ENCODE data around the gene STX18. TPM values are rescaled to one million over a fixed set of nuclear protein-coding genes. Genes with fewer than 3 reads are reported as not detected.

The STX18 gene
- total RNA-seq, 1 donor from 2014 or later = 24.0 TPM

- H3K4me3 Mint-ChIP-seq (ENCODE audit: unreplicated experiment) = no peak overlapping the region
- no peak overlapping the region for H3K27ac Mint-ChIP-seq (ENCODE audit: unreplicated experiment)
- H3K36me3 Mint-ChIP-seq (ENCODE audit: low read depth, unreplicated experiment) = no peaks in the 10 kb centered on the region
- no peak for DNase-seq (ENCODE audit: low spot score)
- no peaks in the 10 kb centered on the region for H3K9me3 Mint-ChIP-seq (ENCODE audit: unreplicated experiment)
- H3K4me1 Mint-ChIP-seq (ENCODE audit: unreplicated experiment) = peaks cover 3% of the 10 kb centered on the region
- H3K27me3 Mint-ChIP-seq (ENCODE audit: unreplicated experiment) = no peaks in the 10 kb centered on the region
- TF ChIP-seq, protein P1, sequence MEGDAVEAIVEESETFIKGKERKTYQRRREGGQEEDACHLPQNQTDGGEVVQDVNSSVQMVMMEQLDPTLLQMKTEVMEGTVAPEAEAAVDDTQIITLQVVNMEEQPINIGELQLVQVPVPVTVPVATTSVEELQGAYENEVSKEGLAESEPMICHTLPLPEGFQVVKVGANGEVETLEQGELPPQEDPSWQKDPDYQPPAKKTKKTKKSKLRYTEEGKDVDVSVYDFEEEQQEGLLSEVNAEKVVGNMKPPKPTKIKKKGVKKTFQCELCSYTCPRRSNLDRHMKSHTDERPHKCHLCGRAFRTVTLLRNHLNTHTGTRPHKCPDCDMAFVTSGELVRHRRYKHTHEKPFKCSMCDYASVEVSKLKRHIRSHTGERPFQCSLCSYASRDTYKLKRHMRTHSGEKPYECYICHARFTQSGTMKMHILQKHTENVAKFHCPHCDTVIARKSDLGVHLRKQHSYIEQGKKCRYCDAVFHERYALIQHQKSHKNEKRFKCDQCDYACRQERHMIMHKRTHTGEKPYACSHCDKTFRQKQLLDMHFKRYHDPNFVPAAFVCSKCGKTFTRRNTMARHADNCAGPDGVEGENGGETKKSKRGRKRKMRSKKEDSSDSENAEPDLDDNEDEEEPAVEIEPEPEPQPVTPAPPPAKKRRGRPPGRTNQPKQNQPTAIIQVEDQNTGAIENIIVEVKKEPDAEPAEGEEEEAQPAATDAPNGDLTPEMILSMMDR (IDR thresholded peaks at IDR 0.05; ENCODE audit: unreplicated experiment) = no peak
These were observed 41.8 kb upstream of the STX18 start for GRCh38 chr4:4583606-4584005.

DNA sequence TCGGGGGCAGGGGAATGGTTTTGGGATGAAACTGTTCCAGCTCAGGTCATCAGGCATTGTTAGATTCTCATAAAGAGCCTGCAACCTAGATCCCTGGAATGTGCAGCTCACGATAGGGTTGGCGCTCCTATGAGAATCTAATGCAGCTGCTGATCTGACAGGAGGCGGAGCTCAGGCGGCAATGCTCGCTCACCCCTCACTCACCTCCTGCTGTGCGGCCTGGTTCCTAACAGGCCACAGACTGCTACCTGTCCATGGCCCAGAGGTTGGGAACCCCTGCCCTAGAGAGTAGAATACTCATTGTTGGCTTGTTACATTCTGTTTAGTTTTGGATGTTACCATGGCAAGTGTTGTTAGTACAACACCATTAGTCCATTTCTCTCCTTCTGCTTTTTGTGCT is 40.8 kb upstream of the STX18 start:
- Mint-ChIP-seq H3K9me3 (ENCODE audit: unreplicated experiment) (no peaks in the 10 kb centered on the region), H3K27ac (ENCODE audit: unreplicated experiment) (no peak overlapping the region), H3K4me1 (ENCODE audit: unreplicated experiment) (peaks cover 3% of the 10 kb centered on the region), H3K36me3 (ENCODE audit: low read depth, unreplicated experiment) (no peaks in the 10 kb centered on the region), H3K27me3 (ENCODE audit: unreplicated experiment) (no peaks in the 10 kb centered on the region), H3K4me3 (ENCODE audit: unreplicated experiment) (no peak overlapping the region)
- no peak for DNase-seq (ENCODE audit: low spot score)
- TF ChIP-seq, protein P1 (IDR thresholded peaks at IDR 0.05; ENCODE audit: unreplicated experiment) = no peak

DNA sequence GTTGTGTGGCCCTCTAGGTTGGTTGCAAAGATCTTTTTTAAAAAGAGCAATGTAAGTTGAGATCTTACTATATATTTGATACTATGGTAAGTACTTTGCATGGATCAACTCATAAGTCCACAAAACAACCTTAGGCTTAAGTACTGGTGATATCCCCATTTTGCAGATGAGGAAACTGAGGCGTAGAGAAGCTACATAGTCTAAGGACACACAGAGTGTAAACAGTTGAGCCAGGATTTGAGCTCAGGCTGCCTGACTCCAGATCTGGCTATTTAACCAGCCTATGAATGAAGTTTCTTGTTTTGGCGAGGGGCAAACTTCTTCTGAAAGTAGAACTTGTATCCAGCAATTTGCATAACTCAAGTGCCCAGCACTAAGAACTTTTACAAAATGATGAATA is 38.6 kb upstream of the STX18 start:
- Mint-ChIP-seq H3K27me3 (ENCODE audit: unreplicated experiment) (peaks cover 4% of the 10 kb centered on the region), H3K27ac (ENCODE audit: unreplicated experiment) (no peak overlapping the region), H3K4me1 (ENCODE audit: unreplicated experiment) (peaks cover 3% of the 10 kb centered on the region), H3K36me3 (ENCODE audit: low read depth, unreplicated experiment) (peaks cover 4% of the 10 kb centered on the region), H3K4me3 (ENCODE audit: unreplicated experiment) (no peak overlapping the region), H3K9me3 (ENCODE audit: unreplicated experiment) (no peaks in the 10 kb centered on the region)
- TF ChIP-seq, protein P1 (IDR thresholded peaks at IDR 0.05; ENCODE audit: unreplicated experiment) = no peak
- no peak for DNase-seq (ENCODE audit: low spot score)

DNA sequence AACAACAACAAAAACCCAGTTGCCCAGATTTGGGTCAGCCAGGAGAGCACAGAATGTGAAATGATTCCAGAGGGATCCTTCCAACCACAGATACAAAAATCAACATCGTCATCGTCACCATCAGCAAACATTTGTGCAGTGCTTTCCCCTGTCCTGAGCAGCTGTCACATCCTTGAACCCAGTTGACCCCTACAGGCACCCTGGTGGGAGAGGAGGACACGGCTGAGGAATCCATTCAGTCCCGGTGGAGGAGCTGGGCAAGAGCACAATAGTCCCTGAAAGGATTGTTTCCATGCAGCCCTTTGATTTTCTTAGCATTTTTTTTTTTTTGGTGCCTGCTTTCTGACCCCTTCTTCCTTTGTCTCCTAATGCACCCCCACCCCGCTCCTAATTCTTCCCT is 37.1 kb upstream of the STX18 start:
- TF ChIP-seq, protein P1 (IDR thresholded peaks at IDR 0.05; ENCODE audit: unreplicated experiment) = no peak
- H3K27me3 Mint-ChIP-seq (ENCODE audit: unreplicated experiment) = peaks cover 9% of the 10 kb centered on the region
- no peak overlapping the region for H3K4me3 Mint-ChIP-seq (ENCODE audit: unreplicated experiment)
- H3K27ac Mint-ChIP-seq (ENCODE audit: unreplicated experiment) = no peak overlapping the region
- DNase-seq (ENCODE audit: low spot score) = no peak
- H3K36me3 Mint-ChIP-seq (ENCODE audit: low read depth, unreplicated experiment) = peaks cover 4% of the 10 kb centered on the region
- peaks cover 12% of the 10 kb centered on the region for H3K4me1 Mint-ChIP-seq (ENCODE audit: unreplicated experiment)
- H3K9me3 Mint-ChIP-seq (ENCODE audit: unreplicated experiment) = no peaks in the 10 kb centered on the region

DNA sequence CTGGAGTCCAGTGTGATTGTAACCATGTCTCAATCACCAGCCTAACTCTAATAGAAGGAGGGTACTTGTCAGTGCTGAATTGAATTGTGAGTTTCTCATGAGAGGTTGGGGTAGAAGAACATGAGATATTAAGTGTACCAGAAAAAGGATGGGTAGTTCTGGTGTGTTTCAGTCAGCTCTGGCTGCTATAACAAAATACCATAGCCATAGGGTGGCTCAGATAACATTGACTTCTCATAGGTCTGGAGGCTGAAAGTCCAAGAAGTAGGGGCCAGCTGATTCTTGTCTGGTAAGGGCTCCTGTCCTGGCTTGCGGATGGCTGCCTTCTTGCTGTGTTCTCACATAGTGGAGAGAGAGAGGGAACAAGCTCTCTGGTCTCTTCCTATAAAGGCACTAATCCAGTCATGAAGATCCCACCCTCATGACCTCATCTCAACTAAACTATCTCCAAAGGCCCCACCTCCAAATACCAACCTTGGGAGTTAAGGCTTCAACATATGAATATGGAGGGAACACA is 35.6 kb upstream of the STX18 start:
- TF ChIP-seq, protein P1 (IDR thresholded peaks at IDR 0.05; ENCODE audit: unreplicated experiment) = no peak
- Mint-ChIP-seq H3K27ac (ENCODE audit: unreplicated experiment) (no peak overlapping the region), H3K36me3 (ENCODE audit: low read depth, unreplicated experiment) (peaks cover 4% of the 10 kb centered on the region), H3K27me3 (ENCODE audit: unreplicated experiment) (peaks cover 9% of the 10 kb centered on the region), H3K9me3 (ENCODE audit: unreplicated experiment) (no peaks in the 10 kb centered on the region), H3K4me1 (ENCODE audit: unreplicated experiment) (peaks cover 13% of the 10 kb centered on the region), H3K4me3 (ENCODE audit: unreplicated experiment) (no peak overlapping the region)
- no peak for DNase-seq (ENCODE audit: low spot score)

All from endothelial cell (in vitro differentiated cells).